GM19023 (cell line): ENCODE results near the gene PACRG.
"Not testable (repeated sequence)": the region's sequence is repeated elsewhere in the genome, so short reads cannot be mapped to it uniquely, and the experiment has no call there.

ENCODE experiments used
- ATAC-seq: cut with Tn5 transposase; IDR thresholded peaks from one replicate; pipeline ENCODE4 v1.9.1; 2021; ENCODE audit warnings: mild to moderate bottlenecking, moderate library complexity; ENCODE audit not compliant: unreplicated experiment

Gene PACRG

GRCh38 chr6:163300838-163301237 lies 573.1 kb downstream of the PACRG start:
- ATAC-seq = no peak

- no peak for ATAC-seq
Measured at GRCh38 chr6:163301726-163302635, 574.2 kb downstream of the PACRG start.

- ATAC-seq = no peak
Measured at GRCh38 chr6:163302747-163303146, 575.0 kb downstream of the PACRG start.

GRCh38 chr6:163306000-163306399 lies 578.2 kb downstream of the PACRG start:
- ATAC-seq = no peak

- ATAC-seq = no peak
Measured at GRCh38 chr6:163308629-163309440, 581.1 kb downstream of the PACRG start.

GRCh38 chr6:163309491-163310026 lies 581.8 kb downstream of the PACRG start:
- ATAC-seq = no peak

GRCh38 chr6:163310096-163310972 lies 582.6 kb downstream of the PACRG start:
- ATAC-seq = no peak

- no peak for ATAC-seq
Measured at GRCh38 chr6:163310973-163311383, 583.2 kb downstream of the PACRG start.

- ATAC-seq = no peak
Measured at GRCh38 chr6:163311830-163312229, 584.1 kb downstream of the PACRG start.

GRCh38 chr6:163313566-163313965 lies 585.8 kb downstream of the PACRG start:
- ATAC-seq = no peak

GRCh38 chr6:163313981-163314380 lies 586.2 kb downstream of the PACRG start:
- no peak for ATAC-seq

- ATAC-seq = no peak
Measured at GRCh38 chr6:163314791-163315470, 587.2 kb downstream of the PACRG start.

- not testable (repeated sequence) for ATAC-seq
Measured at GRCh38 chr6:163316866-163317495, 589.2 kb downstream of the PACRG start.

- no peak for ATAC-seq
Measured at GRCh38 chr6:163318071-163318786, 590.5 kb downstream of the PACRG start.

GRCh38 chr6:163319609-163320366 lies 592.0 kb downstream of the PACRG start:
- no peak for ATAC-seq

- no peak for ATAC-seq
Measured at GRCh38 chr6:163320402-163320801, 592.6 kb downstream of the PACRG start.

- no peak for ATAC-seq
Measured at GRCh38 chr6:163320804-163321203, 593.0 kb downstream of the PACRG start.

GRCh38 chr6:163321717-163322116 lies 593.9 kb downstream of the PACRG start:
- ATAC-seq = no peak
